Loucy (cell line): Measurements from ENCODE around the gene UNKL.

Experiments used
- H2AFZ ChIP-seq: fragments of 200-600 bp; sonication (generic); 2 replicates; pipeline ENCODE4 v1.6.0; 2016; ENCODE audit warnings: antibody characterized with exemption, mild to moderate bottlenecking, low read length, moderate library complexity
- H3F3A ChIP-seq: fragments of 200-600 bp; 2 replicates; pipeline ENCODE4 v1.6.0; 2016; ENCODE audit warnings: antibody characterized with exemption, low read depth, mild to moderate bottlenecking
- H3K27me3 ChIP-seq: fragments of 200-600 bp; sonication (generic); 2 replicates; pipeline ENCODE4 v1.6.1; 2014; ENCODE audit warnings: low read length, mild to moderate bottlenecking; ENCODE audit not compliant: insufficient read depth, poor library complexity, severe bottlenecking
- H3K36me3 ChIP-seq: fragments of 200-600 bp; sonication (generic); 2 replicates; pipeline ENCODE4 v1.6.1; 2016; ENCODE audit warnings: low read length; ENCODE audit not compliant: insufficient read depth
- H3K4me1 ChIP-seq: fragments of 200-600 bp; sonication (generic); 2 replicates; pipeline ENCODE4 v1.5.1; 2014; ENCODE audit warnings: low read length, mild to moderate bottlenecking; ENCODE audit not compliant: insufficient read depth, poor library complexity, severe bottlenecking
- H3K4me2 ChIP-seq: fragments of 200-600 bp; sonication (generic); 2 replicates; pipeline ENCODE4 v1.6.0; 2014; ENCODE audit warnings: antibody characterized with exemption, low read length, low read depth, mild to moderate bottlenecking; ENCODE audit not compliant: poor library complexity, severe bottlenecking
- H3K4me3 ChIP-seq: fragments of 200-600 bp; sonication (generic); 2 replicates; pipeline ENCODE4 v1.5.1; 2014; ENCODE audit warnings: low read length, mild to moderate bottlenecking, mixed read lengths; ENCODE audit not compliant: poor library complexity, severe bottlenecking
- H3K79me2 ChIP-seq: fragments of 200-600 bp; sonication (generic); 2 replicates; pipeline ENCODE4 v1.6.1; 2014; ENCODE audit warnings: low read length; ENCODE audit not compliant: insufficient read depth
- H3K9ac ChIP-seq: fragments of 200-600 bp; sonication (generic); 2 replicates; pipeline ENCODE4 v1.6.0; 2014; ENCODE audit warnings: mild to moderate bottlenecking, low read depth, low read length, moderate library complexity; ENCODE audit not compliant: poor library complexity, severe bottlenecking
- H3K9me2 ChIP-seq: fragments of 200-600 bp; sonication (generic); replicated peaks from 2 replicates; pipeline ENCODE4 v1.6.1; 2016; ENCODE audit warnings: low read depth, low read length, mixed read lengths
- H3K9me3 ChIP-seq: fragments of 200-600 bp; sonication (generic); 2 replicates; pipeline ENCODE4 v1.6.1; 2014; ENCODE audit warnings: mild to moderate bottlenecking, antibody characterized with exemption, low read length, low read depth; ENCODE audit not compliant: insufficient read depth
- H4K20me1 ChIP-seq: fragments of 200-600 bp; sonication (generic); 2 replicates; pipeline ENCODE4 v1.6.0; 2014; ENCODE audit warnings: antibody characterized with exemption, low read length, mild to moderate bottlenecking; ENCODE audit not compliant: insufficient read depth, poor library complexity, severe bottlenecking
- EZH2phosphoT487 ChIP-seq: fragments of 200-600 bp; IDR thresholded peaks from 2 replicates; pipeline ENCODE4 v1.6.1; 2018; ENCODE audit warnings: antibody characterized with exemption, mild to moderate bottlenecking, moderate library complexity, borderline replicate concordance
- TF ChIP-seq, protein P1 (sequence below): fragments of 200-600 bp; sonication (generic); conservative IDR thresholded peaks from 2 replicates; pipeline ENCODE4 v1.5.1; 2014; ENCODE audit warnings: mild to moderate bottlenecking, antibody characterized with exemption, low read length

UNKL gene

GRCh38 chr16:1433756-1434155 lies 19.3 kb upstream of the UNKL start:
- H3K27me3 ChIP-seq: no peaks in the 10 kb centered on the region
- no peaks in the 10 kb centered on the region for H3K9me3 ChIP-seq
- H3K4me2 ChIP-seq: no peak overlapping the region
- no peaks in the 10 kb centered on the region for H3F3A ChIP-seq
- no peaks in the 10 kb centered on the region for H3K4me1 ChIP-seq
- no peaks in the 10 kb centered on the region for H3K36me3 ChIP-seq
- H3K9ac ChIP-seq: no peak overlapping the region
- TF ChIP-seq, protein P1, sequence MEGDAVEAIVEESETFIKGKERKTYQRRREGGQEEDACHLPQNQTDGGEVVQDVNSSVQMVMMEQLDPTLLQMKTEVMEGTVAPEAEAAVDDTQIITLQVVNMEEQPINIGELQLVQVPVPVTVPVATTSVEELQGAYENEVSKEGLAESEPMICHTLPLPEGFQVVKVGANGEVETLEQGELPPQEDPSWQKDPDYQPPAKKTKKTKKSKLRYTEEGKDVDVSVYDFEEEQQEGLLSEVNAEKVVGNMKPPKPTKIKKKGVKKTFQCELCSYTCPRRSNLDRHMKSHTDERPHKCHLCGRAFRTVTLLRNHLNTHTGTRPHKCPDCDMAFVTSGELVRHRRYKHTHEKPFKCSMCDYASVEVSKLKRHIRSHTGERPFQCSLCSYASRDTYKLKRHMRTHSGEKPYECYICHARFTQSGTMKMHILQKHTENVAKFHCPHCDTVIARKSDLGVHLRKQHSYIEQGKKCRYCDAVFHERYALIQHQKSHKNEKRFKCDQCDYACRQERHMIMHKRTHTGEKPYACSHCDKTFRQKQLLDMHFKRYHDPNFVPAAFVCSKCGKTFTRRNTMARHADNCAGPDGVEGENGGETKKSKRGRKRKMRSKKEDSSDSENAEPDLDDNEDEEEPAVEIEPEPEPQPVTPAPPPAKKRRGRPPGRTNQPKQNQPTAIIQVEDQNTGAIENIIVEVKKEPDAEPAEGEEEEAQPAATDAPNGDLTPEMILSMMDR: no peak
- TF ChIP-seq EZH2phosphoT487: no peak
- no peak overlapping the region for H2AFZ ChIP-seq
- H3K9me2 ChIP-seq: no peaks in the 10 kb centered on the region
- H3K4me3 ChIP-seq: no peak overlapping the region
- H3K79me2 ChIP-seq: no peaks in the 10 kb centered on the region
- H4K20me1 ChIP-seq: no peaks in the 10 kb centered on the region

- Histone ChIP-seq H3K4me3 (no peak overlapping the region), H3K9me2 (no peaks in the 10 kb centered on the region), H3K9me3 (no peaks in the 10 kb centered on the region), H3K9ac (no peak overlapping the region), H3K4me1 (no peaks in the 10 kb centered on the region), H3F3A (no peaks in the 10 kb centered on the region), H3K27me3 (no peaks in the 10 kb centered on the region), H3K4me2 (no peak overlapping the region), H2AFZ (no peak overlapping the region), H4K20me1 (no peaks in the 10 kb centered on the region), H3K79me2 (no peaks in the 10 kb centered on the region), H3K36me3 (no peaks in the 10 kb centered on the region)
- TF ChIP-seq, protein P1: no peak
- no peak for TF ChIP-seq EZH2phosphoT487
Measured at GRCh38 chr16:1433263-1433560, 18.7 kb upstream of the UNKL start.

DNA sequence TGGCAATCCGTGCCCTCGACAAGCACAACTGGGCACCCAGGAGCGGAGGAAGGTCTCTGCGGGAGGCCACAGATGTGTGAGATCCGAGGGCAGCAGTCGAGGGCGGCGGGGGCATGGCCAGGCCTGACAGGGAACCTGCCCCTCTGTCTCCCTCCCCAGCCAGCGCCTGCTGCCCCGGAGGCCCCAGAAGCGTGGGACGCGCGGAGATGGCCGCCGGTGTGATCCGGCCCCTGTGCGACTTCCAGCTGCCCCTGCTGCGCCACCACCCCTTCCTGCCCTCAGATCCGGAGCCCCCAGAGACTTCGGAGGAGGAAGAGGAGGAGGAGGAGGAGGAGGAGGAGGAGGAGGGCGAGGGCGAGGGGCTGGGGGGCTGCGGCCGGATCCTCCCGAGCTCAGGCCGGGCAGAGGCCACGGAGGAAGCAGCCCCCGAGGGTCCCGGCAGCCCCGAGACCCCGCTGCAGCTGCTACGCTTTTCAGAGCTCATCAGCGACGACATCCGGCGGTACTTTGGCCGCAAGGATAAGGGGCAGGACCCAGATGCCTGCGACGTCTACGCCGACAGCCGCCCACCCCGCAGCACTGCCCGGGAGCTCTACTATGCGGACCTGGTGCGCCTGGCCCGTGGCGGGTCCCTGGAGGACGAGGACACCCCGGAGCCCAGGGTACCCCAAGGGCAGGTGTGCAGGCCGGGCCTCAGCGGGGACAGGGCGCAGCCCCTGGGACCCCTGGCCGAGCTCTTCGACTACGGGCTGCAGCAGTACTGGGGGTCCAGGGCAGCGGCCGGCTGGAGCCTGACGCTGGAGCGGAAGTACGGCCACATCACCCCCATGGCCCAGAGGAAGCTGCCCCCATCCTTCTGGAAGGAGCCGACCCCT lies 18.1 kb upstream of the UNKL start:
- Histone ChIP-seq H3K4me3 (no peak overlapping the region), H3K9me2 (no peaks in the 10 kb centered on the region), H3K36me3 (no peaks in the 10 kb centered on the region), H3F3A (no peaks in the 10 kb centered on the region), H4K20me1 (no peaks in the 10 kb centered on the region), H2AFZ (no peak overlapping the region), H3K79me2 (no peaks in the 10 kb centered on the region), H3K4me1 (no peaks in the 10 kb centered on the region), H3K9me3 (no peaks in the 10 kb centered on the region), H3K9ac (no peak overlapping the region), H3K4me2 (no peak overlapping the region), H3K27me3 (no peaks in the 10 kb centered on the region)
- TF ChIP-seq, protein P1: no peak
- TF ChIP-seq EZH2phosphoT487: no peak
